ENCODE results near the gene POLD2. TPM values are rescaled to one million over a fixed set of nuclear protein-coding genes. Genes with fewer than 3 reads are reported as not detected.
A peak's percentile ranks its signal among the peaks of the same experiment; 100 is the strongest.

POLD2 gene
- total RNA-seq, 1 experiment from 2014 or later: 186 TPM

DNA sequence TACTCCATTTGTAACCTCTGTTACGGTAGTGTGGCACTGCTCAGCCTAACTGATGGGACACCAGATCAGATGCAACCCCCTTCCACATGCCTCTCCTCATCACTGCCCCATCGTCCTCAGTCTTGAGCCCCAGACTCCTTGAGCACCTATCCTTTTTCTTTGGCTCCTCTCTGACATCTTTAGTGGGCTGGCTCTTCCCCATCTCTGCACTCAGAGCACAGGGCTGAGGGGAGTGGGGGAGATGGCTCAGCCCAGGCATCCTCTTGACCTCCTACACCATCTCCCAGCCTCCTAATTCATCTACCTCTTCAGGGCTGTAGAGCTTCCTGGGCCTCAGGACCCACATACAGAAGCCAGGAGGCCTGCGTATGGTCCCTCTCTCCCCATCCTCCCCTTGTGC, 39.6 kb downstream of the POLD2 start:
- H3K9me3 ChIP-seq: no peaks in the 10 kb centered on the region
- no peaks in the 10 kb centered on the region for H3K27me3 ChIP-seq
- peaks cover 13% of the 10 kb centered on the region for H3K36me3 ChIP-seq
- DNase-seq: no peak
- H3K4me3 ChIP-seq: no peak overlapping the region

DNA sequence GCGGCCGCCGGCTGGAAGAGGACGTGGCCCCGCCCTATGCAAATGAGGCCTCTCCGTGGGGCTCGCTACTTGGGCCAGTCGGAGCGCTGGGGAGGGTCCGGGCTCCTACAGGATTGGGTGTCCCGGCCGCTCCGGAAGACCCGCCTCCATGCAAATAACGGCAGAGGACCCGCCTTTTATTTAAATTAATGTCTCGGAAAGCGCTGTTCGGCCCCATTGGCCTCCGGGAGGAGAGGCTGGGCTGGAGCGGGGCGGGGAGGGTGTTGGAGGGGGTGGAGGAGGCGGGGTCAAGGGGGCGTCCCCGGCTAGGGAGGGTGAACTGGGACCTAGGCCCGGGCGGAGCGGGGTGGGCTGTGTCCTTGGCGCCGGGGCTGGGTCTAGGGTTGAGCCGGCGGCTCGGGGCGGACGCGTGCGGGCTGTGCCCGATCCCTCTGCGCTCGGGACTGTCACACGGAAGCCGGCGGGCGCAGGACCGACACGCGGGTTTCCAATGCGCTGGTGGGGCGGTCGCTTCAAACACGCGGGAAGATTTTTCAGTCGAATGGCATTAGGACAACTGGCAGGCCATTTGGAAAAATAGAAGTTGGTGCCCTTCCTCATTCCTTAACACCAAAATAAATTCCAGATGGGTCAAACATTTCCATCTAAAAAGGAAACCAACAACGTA, 40.7 kb downstream of the POLD2 start:
- peak overlapping the region; percentile 99 for H3K4me3 ChIP-seq
- peaks cover 24% of the 10 kb centered on the region for H3K36me3 ChIP-seq
- no peaks in the 10 kb centered on the region for H3K27me3 ChIP-seq
- H3K9me3 ChIP-seq: no peaks in the 10 kb centered on the region
- peak; percentile 99 for DNase-seq

GRCh38 chr7:44081266-44081748, 42.0 kb downstream of the POLD2 start:
- Histone ChIP-seq H3K4me3 (peak overlapping the region; percentile 99), H3K27me3 (no peaks in the 10 kb centered on the region), H3K36me3 (peaks cover 26% of the 10 kb centered on the region), H3K9me3 (no peaks in the 10 kb centered on the region)
- DNase-seq: no peak

DNA sequence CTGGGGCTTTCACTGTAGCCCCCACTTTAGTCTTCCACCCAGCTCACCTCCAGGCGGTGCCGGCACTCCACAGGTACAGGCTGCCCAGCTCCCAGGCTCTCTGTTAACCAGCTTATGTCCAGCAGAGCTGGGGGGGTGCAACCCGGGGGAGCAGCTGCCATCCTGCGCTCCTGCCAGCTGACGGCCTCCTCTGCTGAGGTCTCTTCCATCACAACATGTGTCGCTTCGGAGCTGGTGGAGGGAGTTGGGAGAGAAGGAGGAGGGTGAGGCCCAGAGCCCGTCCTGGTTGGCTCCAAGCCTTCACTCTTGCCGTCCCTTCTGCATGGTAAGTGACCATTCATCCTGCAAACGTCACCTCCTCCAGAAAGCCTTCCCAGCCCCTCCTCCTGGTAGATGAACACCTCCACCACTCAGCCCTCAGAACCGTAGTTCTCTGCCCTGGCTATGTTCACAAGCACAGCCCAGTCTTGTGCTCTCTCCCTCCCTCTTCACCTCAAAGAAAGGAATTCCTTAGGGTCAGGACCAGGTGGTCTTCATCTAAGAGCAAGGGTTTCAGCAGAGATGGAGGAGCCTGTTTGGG, 42.6 kb downstream of the POLD2 start:
- Histone ChIP-seq H3K36me3 (peaks cover 31% of the 10 kb centered on the region), H3K27me3 (no peaks in the 10 kb centered on the region), H3K4me3 (no peak overlapping the region; the same call in 1 of the 2 replicates), H3K9me3 (no peaks in the 10 kb centered on the region)
- DNase-seq: no peak

- peaks cover 32% of the 10 kb centered on the region for H3K36me3 ChIP-seq
These were observed 43.2 kb downstream of the POLD2 start for GRCh38 chr7:44080118-44080517.

DNA sequence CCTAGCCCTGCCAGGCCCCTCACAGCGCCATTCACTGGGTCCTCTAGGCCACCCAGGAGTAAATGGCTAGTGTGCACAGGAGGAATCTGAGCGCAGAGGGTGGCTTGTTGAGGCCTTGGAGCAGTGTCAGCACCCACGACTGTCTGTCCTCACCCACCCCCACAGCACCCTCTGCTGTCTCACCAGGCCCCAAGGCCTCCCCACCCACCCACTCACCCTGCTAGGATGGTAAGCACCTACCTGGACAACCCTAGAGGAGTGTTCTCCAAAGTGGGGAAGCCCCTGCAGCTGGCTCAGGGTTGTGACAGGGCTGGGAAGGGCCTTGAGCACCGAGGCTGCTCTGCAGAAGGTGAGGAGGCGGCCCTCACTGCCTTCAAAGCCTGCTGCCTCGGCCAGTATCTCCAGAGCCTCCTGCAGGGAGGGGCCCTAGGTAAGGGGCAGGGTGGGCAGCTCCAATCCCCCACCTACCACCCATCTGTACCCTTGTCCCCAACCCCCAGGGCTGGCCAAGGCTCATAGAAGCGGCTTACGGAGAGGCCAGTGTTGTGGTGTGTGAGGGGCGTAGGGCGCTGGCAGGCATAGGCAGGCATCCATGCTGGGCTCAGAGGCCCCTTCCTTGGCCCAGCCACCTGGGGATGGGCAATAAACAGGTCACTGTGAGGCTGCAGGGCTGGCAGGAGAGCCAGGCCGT, 43.9 kb downstream of the POLD2 start:
- Histone ChIP-seq H3K9me3 (no peaks in the 10 kb centered on the region), H3K4me3 (no peak overlapping the region), H3K27me3 (no peaks in the 10 kb centered on the region), H3K36me3 (peaks cover 32% of the 10 kb centered on the region)
- no peak for DNase-seq

More at GRCh38 chr7:44080118-44080517, 43.2 kb downstream of the POLD2 start:
- Histone ChIP-seq H3K4me3 (no peak overlapping the region), H3K9me3 (no peaks in the 10 kb centered on the region), H3K27me3 (no peaks in the 10 kb centered on the region)
- DNase-seq: no peak

- no peak for DNase-seq
- Histone ChIP-seq H3K9me3 (no peaks in the 10 kb centered on the region), H3K4me3 (no peak overlapping the region), H3K27me3 (no peaks in the 10 kb centered on the region), H3K36me3 (peaks cover 35% of the 10 kb centered on the region)
These were observed 44.8 kb downstream of the POLD2 start for GRCh38 chr7:44078521-44078920.

DNA sequence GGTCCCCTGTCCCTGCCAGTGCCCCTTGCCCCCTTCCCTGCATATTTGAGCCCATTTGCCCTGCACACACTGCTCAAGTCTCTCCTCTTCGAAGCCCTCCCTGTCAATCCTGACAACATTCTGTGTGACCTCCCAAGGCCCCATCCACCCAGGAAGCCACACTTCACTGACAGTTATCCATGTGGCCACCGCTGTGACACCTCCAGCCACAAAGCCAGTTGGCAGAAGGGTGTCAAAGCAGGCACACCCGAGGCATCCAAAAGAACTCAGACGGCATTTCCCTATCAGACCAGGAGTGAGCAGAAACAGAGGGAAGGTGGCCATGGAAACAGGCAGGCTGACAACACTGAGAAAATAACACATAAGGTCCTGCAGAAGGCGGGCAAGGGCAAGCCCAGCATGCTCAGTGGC, 45.7 kb downstream of the POLD2 start:
- peaks cover 35% of the 10 kb centered on the region for H3K36me3 ChIP-seq
- no peaks in the 10 kb centered on the region for H3K9me3 ChIP-seq
- no peak overlapping the region for H3K4me3 ChIP-seq
- H3K27me3 ChIP-seq: no peaks in the 10 kb centered on the region
- DNase-seq: no peak

GRCh38 chr7:44077061-44077460, 46.3 kb downstream of the POLD2 start:
- Histone ChIP-seq H3K27me3 (no peaks in the 10 kb centered on the region), H3K9me3 (no peaks in the 10 kb centered on the region), H3K36me3 (peaks cover 35% of the 10 kb centered on the region), H3K4me3 (no peak overlapping the region)
- no peak for DNase-seq

- H3K27me3 ChIP-seq: no peaks in the 10 kb centered on the region
- no peaks in the 10 kb centered on the region for H3K9me3 ChIP-seq
- H3K36me3 ChIP-seq: peaks cover 35% of the 10 kb centered on the region
- DNase-seq: no peak
- no peak overlapping the region for H3K4me3 ChIP-seq
These were observed 47.0 kb downstream of the POLD2 start for GRCh38 chr7:44076101-44076895.

DNA sequence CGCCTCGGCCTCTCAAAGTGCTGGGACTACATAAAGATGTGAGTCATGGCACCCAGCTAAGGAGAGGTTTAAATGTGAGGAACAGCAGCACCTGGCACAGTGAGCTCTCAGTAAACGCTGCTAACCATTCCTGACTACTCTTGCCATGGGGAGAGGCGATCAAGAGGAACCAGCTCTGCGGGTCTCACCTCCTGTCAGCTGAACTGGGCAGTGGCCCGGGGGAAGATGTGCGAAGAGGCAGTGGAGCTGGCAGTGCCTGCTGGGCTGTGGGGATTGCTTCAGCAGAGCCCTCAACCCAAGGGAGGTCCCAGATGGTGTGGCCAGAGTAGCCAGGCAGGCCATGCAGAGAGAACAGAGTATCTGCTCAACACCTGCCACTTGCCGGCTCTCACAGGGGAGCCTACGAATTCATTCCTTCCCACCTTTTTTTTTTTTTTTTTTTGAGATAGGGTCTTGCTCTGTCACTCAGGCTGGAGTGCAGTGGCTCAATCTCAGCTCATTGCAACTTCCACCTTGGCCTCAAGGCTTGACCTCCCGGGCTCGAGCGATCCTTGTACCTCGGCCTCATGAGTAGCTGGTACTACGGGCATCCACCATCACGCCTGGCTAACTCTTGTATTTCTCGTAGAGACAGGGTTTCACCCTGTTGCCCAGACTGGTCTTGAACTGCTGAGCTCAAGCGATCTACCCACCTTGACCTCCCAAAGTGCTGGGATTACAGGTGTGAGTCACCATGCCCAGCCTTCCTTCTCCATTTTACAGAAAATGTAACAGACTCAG, 47.9 kb downstream of the POLD2 start:
- no peaks in the 10 kb centered on the region for H3K27me3 ChIP-seq
- peaks cover 27% of the 10 kb centered on the region for H3K36me3 ChIP-seq
- H3K9me3 ChIP-seq: no peaks in the 10 kb centered on the region
- no peak for DNase-seq
- H3K4me3 ChIP-seq: no peak overlapping the region

- Histone ChIP-seq H3K36me3 (peaks cover 27% of the 10 kb centered on the region), H3K27me3 (no peaks in the 10 kb centered on the region), H3K9me3 (no peaks in the 10 kb centered on the region), H3K4me3 (no peak overlapping the region)
- DNase-seq: no peak
These were observed 49.0 kb downstream of the POLD2 start for GRCh38 chr7:44074349-44074695.

- no peak overlapping the region for H3K4me3 ChIP-seq
- H3K36me3 ChIP-seq: peaks cover 23% of the 10 kb centered on the region
- H3K9me3 ChIP-seq: no peaks in the 10 kb centered on the region
- no peak for DNase-seq
- H3K27me3 ChIP-seq: no peaks in the 10 kb centered on the region
These were observed 49.5 kb downstream of the POLD2 start for GRCh38 chr7:44073664-44074348.

DNA sequence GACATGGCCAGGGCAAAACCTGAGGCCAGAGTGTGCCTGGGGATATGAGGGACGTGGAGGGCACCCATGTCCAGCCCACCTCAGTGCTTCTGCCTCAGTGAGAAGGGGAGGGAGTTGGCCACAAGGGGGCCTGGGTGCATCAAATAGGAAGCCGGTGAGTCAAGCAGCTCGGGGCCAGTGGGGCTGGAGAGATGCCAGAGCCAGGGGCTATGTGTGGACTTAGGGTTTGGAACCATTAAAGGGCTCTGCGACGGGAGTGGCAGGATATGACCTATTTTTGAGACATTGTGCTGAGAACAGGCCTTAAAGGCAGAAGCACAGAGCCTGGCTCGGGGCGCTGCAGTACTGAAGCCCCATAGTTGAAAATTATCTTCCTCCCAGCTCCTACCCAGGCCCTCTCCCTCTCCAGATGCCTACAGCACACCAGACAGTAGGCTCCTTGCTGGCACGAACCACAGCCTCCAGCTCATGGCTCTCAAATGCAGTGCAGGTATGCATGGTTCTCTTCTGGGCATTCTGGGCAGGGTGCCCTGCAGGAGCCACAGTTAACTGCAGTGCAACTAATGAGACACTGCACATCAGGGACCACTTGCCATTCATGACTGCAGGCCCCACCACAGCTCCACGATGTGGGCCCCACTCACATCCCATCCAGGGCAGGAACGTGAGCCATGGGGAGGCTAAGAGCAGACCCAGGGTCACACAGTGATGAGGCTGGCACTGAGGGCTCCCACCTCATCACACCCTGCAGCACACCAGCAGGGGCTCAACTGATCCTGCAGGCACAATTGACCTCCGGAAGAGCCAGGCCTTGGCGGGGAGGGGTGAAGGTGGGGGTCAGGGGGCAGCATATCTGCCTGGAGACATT, 50.8 kb downstream of the POLD2 start:
- DNase-seq: peak; percentile 90
- H3K4me3 ChIP-seq: no peak overlapping the region
- H3K36me3 ChIP-seq: peaks cover 11% of the 10 kb centered on the region

DNA sequence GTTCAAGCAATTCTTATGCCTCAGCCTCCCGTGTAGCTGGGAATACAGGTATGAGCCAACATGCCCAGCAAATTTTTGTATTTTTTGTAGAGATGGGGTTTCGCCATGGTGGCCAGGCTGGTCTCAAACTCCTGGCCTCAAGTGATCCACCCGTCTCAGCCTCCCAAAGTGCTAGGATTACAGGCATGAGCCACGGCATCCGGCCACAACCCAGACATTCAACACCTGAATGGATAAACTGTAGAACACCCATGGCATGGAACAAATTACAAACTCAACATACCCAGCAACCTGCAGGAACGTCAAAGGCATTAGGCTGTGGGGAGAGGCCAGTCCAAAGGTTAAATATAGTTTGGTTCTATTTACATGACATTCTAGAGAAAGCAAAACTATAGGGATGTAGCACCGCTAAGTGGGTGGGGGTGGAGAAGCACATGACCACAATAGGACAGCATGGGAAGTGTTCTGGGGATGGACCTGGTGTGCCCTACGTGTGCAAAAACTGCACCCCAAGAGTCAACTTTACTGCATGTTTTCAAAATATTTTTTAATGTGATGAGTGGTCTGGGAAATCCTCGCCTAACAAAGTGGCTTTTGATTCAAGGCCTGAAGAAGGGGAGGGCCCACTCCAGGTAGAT, 51.5 kb downstream of the POLD2 start:
- Histone ChIP-seq H3K4me3 (no peak overlapping the region), H3K27me3 (no peaks in the 10 kb centered on the region), H3K9me3 (no peaks in the 10 kb centered on the region), H3K36me3 (peaks cover 10% of the 10 kb centered on the region)
- DNase-seq: no peak

More for the DNA sequence above, 50.8 kb downstream of the POLD2 start:
- no peaks in the 10 kb centered on the region for H3K9me3 ChIP-seq
- no peaks in the 10 kb centered on the region for H3K27me3 ChIP-seq
